Stomach (tissue), 4 donors: ENCODE data around the gene C4orf50.

Experiments used
- EP300 ChIP-seq: sonication (generic); formaldehyde crosslinking; IDR thresholded peaks from one replicate; pipeline ENCODE4 v1.6.1; 2017; ENCODE audit warnings: antibody characterized with exemption
- POLR2A ChIP-seq, 4 donors: fragments of 450-650 bp; IDR thresholded peaks; one replicate each; pipeline ENCODE4 v1.6.1; 2016; ENCODE audit warnings: antibody characterized with exemption in 4 of 4, control low read depth in 2 of 4, mild to moderate bottlenecking in 1 of 4, moderate library complexity in 1 of 4
- POLR2AphosphoS5 ChIP-seq, 3 donors: sonication (generic); formaldehyde crosslinking; IDR thresholded peaks; one replicate each; pipeline ENCODE4 v1.6.1; 2016; ENCODE audit warnings: antibody characterized with exemption in 3 of 3
- TF ChIP-seq, protein P1 (sequence below), 7 experiments: fragments of 450-650 bp in 4 of 7; fragments of 200-600 bp in 3 of 7; sonication (generic) in 3 of 7; IDR thresholded peaks; one replicate each; pipeline ENCODE4 v1.5.1; 2016 to 2019; ENCODE audit warnings: antibody characterized with exemption in 7 of 7, control low read depth in 2 of 7, mild to moderate bottlenecking in 1 of 7

DNA sequence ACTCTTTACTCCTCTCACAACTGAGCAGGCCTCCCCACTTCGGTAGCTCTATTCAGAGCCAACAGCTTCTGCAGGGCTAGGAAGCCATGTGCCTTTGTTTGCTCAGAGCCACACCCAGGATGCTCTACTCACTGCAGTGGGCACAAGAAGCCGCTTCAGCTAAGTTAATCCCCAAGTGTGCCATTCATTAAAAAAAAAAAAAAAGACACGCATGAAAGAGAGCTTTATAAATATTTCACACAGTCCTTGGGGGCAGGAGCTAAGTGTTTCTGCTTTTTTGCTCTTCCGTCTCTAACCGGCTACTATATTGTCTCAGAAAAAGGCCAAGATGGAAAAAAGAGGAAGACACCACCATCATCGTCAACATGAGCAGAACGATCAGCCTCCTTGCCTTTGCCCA lies 133.4 kb downstream of the C4orf50 start:
- TF ChIP-seq, protein P1, sequence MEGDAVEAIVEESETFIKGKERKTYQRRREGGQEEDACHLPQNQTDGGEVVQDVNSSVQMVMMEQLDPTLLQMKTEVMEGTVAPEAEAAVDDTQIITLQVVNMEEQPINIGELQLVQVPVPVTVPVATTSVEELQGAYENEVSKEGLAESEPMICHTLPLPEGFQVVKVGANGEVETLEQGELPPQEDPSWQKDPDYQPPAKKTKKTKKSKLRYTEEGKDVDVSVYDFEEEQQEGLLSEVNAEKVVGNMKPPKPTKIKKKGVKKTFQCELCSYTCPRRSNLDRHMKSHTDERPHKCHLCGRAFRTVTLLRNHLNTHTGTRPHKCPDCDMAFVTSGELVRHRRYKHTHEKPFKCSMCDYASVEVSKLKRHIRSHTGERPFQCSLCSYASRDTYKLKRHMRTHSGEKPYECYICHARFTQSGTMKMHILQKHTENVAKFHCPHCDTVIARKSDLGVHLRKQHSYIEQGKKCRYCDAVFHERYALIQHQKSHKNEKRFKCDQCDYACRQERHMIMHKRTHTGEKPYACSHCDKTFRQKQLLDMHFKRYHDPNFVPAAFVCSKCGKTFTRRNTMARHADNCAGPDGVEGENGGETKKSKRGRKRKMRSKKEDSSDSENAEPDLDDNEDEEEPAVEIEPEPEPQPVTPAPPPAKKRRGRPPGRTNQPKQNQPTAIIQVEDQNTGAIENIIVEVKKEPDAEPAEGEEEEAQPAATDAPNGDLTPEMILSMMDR (IDR thresholded peaks at IDR 0.05) = no peak
- TF ChIP-seq EP300 (no peak), POLR2A (IDR thresholded peaks at IDR 0.05) (no peak), POLR2AphosphoS5 (IDR thresholded peaks at IDR 0.05) (no peak)
